IMR-90 (cell line): ENCODE results near the gene MCMBP. TPM values are rescaled to one million over a fixed set of nuclear protein-coding genes. Genes with fewer than 3 reads are reported as not detected.

ENCODE experiments used
- ATAC-seq: fragments of 200-7000 bp; cut with Tn5 transposase; 2 replicates; pipeline ENCODE4 v1.9.1; 2020; ENCODE audit warnings: low read depth, mild to moderate bottlenecking, moderate library complexity
- BruUV-seq: library from RNA; stranded (reverse); fragments of 400-500 nt; replicated peaks from 2 replicates; lab custom pipeline; 2021; lab: Mats Ljungman, UMichigan
- CTCF ChIA-PET: fragments of 300-600 bp; formaldehyde crosslinking; extraction: SDS; loops from one replicate; lab custom pipeline; 2021; ENCODE audit warnings: antibody characterized with exemption; lab: Yijun Ruan, JAX
- POLR2A ChIA-PET: fragments of 300-600 bp; sonication (Branson Sonifier 250); formaldehyde crosslinking; loops from one replicate; lab custom pipeline; 2022; ENCODE audit warnings: antibody characterized with exemption; ENCODE audit not compliant: unreplicated experiment; lab: Charles Lee
- DNase-seq: peaks from one replicate; pipeline ENCODE4 v3.0.0; 2013
- H2AFZ ChIP-seq: replicated peaks from 2 replicates; pipeline ENCODE3; 2013; ENCODE audit warnings: low read length, mild to moderate bottlenecking; ENCODE audit not compliant: poor library complexity
- H2AK5ac ChIP-seq: 2 replicates; pipeline ENCODE4 v1.6.1; 2013; ENCODE audit warnings: low read depth, low read length, inconsistent platforms
- H2AK9ac ChIP-seq: replicated peaks from 2 replicates; pipeline ENCODE3; 2013; ENCODE audit warnings: mild to moderate bottlenecking, low read depth, low read length, moderate library complexity; ENCODE audit not compliant: poor library complexity
- H2BK120ac ChIP-seq: 2 replicates; pipeline ENCODE4 v1.6.1; 2013; ENCODE audit warnings: low read depth, low read length, inconsistent platforms
- H2BK15ac ChIP-seq: 3 replicates; pipeline ENCODE4 v1.6.1; 2013; ENCODE audit warnings: low read depth, low read length, inconsistent platforms
- H2BK20ac ChIP-seq: 2 replicates; pipeline ENCODE4 v1.6.1; 2013; ENCODE audit warnings: low read depth, mild to moderate bottlenecking, inconsistent platforms, low read length, moderate library complexity
- H2BK5ac ChIP-seq: 2 replicates; pipeline ENCODE4 v1.6.1; 2013; ENCODE audit warnings: mild to moderate bottlenecking, low read depth, low read length, inconsistent platforms; ENCODE audit not compliant: poor library complexity, severe bottlenecking
- H3K14ac ChIP-seq: replicated peaks from 2 replicates; pipeline ENCODE4 v1.6.1; 2013; ENCODE audit warnings: low read depth, low read length, inconsistent platforms
- H3K18ac ChIP-seq: 2 replicates; pipeline ENCODE4 v1.6.1; 2013; ENCODE audit warnings: low read depth, low read length, control low read depth
- H3K23ac ChIP-seq: 2 replicates; pipeline ENCODE4 v1.6.1; 2013; ENCODE audit warnings: low read depth, low read length, inconsistent platforms
- H3K27ac ChIP-seq: 2 replicates; pipeline ENCODE4 v1.5.1; 2013; ENCODE audit warnings: mild to moderate bottlenecking, control low read depth, low read length; ENCODE audit not compliant: insufficient read depth
- H3K27me3 ChIP-seq: 2 replicates; pipeline ENCODE4 v1.6.1; 2013; ENCODE audit warnings: low read length; ENCODE audit not compliant: control insufficient read depth, insufficient read depth
- H3K36me3 ChIP-seq: 2 replicates; pipeline ENCODE4 v1.6.1; 2013; ENCODE audit warnings: low read length, mixed read lengths; ENCODE audit not compliant: control insufficient read depth, insufficient read depth
- H3K4ac ChIP-seq: 2 replicates; pipeline ENCODE4 v1.6.1; 2013; ENCODE audit warnings: low read depth, low read length, inconsistent platforms
- H3K4me1 ChIP-seq: 2 replicates; pipeline ENCODE4 v1.6.1; 2013; ENCODE audit warnings: low read length, mixed read lengths; ENCODE audit not compliant: control insufficient read depth, insufficient read depth
- H3K4me2 ChIP-seq: 2 replicates; pipeline ENCODE4 v1.6.1; 2013; ENCODE audit warnings: low read depth, mild to moderate bottlenecking, control low read depth, low read length, moderate library complexity
- H3K4me3 ChIP-seq: 2 replicates; pipeline ENCODE4 v1.5.1; 2013; ENCODE audit warnings: low read depth, mild to moderate bottlenecking, control low read depth, low read length, moderate library complexity; ENCODE audit not compliant: insufficient read depth
- H3K56ac ChIP-seq: 2 replicates; pipeline ENCODE4 v1.6.1; 2013; ENCODE audit warnings: low read length, inconsistent platforms; ENCODE audit not compliant: insufficient read depth; ENCODE audit errors: extremely low read depth
- H3K79me1 ChIP-seq, 2 experiments: 2 replicates each; pipeline ENCODE4 v1.6.1; 2013; ENCODE audit warnings: low read length in 2 of 2, inconsistent platforms in 1 of 2, low read depth in 1 of 2
- H3K9ac ChIP-seq: 2 replicates; pipeline ENCODE4 v1.6.1; 2013; ENCODE audit warnings: low read depth, low read length, control low read depth
- H3K9me1 ChIP-seq: 2 replicates; pipeline ENCODE4 v1.6.1; 2013; ENCODE audit warnings: low read length, inconsistent platforms; ENCODE audit not compliant: insufficient read depth
- H3K9me3 ChIP-seq: 2 replicates; pipeline ENCODE4 v1.6.1; 2013; ENCODE audit warnings: low read length; ENCODE audit not compliant: control insufficient read depth, insufficient read depth
- H4K20me1 ChIP-seq: 2 replicates; pipeline ENCODE4 v1.6.1; 2013; ENCODE audit warnings: low read length, inconsistent platforms; ENCODE audit not compliant: insufficient read depth
- H4K5ac ChIP-seq: 2 replicates; pipeline ENCODE4 v1.6.1; 2013; ENCODE audit warnings: mild to moderate bottlenecking, low read depth, low read length, control low read depth
- H4K8ac ChIP-seq, 2 experiments: 2 replicates each; pipeline ENCODE4 v1.6.1; 2013; ENCODE audit warnings: low read depth in 2 of 2, low read length in 2 of 2, control low read depth in 1 of 2, inconsistent platforms in 1 of 2
- H4K91ac ChIP-seq: 2 replicates; pipeline ENCODE4 v1.6.1; 2013; ENCODE audit warnings: low read depth, low read length, inconsistent platforms; ENCODE audit not compliant: insufficient read depth
- BHLHE40 ChIP-seq: fragments of 150-350 bp; IDR thresholded peaks from 2 replicates; pipeline ENCODE4 v1.6.1; 2016; ENCODE audit warnings: mild to moderate bottlenecking, low read depth, low read length
- CEBPB ChIP-seq: IDR thresholded peaks from 2 replicates; pipeline ENCODE4 v1.6.1; 2012; ENCODE audit warnings: low read depth, low read length, improper control_type of control experiment
- CHD1 ChIP-seq: IDR thresholded peaks from 2 replicates; pipeline ENCODE4 v1.6.1; 2012; ENCODE audit warnings: low read depth, low read length, improper control_type of control experiment
- FOS ChIP-seq: fragments of 150-350 bp; IDR thresholded peaks from 2 replicates; pipeline ENCODE4 v1.6.1; 2016; ENCODE audit warnings: low read depth, low read length
- MAFK ChIP-seq: IDR thresholded peaks from 2 replicates; pipeline ENCODE4 v1.6.1; 2012; ENCODE audit warnings: low read depth, low read length, improper control_type of control experiment
- MAZ ChIP-seq: IDR thresholded peaks from 2 replicates; pipeline ENCODE4 v1.6.1; 2012; ENCODE audit warnings: low read depth, mild to moderate bottlenecking, low read length, improper control_type of control experiment, moderate library complexity, borderline replicate concordance
- MXI1 ChIP-seq: IDR thresholded peaks from 2 replicates; pipeline ENCODE4 v1.6.1; 2012; ENCODE audit warnings: low read depth, mild to moderate bottlenecking, low read length, moderate library complexity, borderline replicate concordance
- NFE2L2 ChIP-seq: fragments of 150-350 bp; IDR thresholded peaks from 2 replicates; pipeline ENCODE4 v1.6.1; 2016; ENCODE audit warnings: low read depth, mild to moderate bottlenecking, low read length
- POLR2A ChIP-seq: IDR thresholded peaks from 2 replicates; pipeline ENCODE4 v1.6.1; 2012; ENCODE audit warnings: mild to moderate bottlenecking, low read depth, low read length
- RAD21 ChIP-seq: IDR thresholded peaks from 2 replicates; pipeline ENCODE4 v1.6.1; 2012; ENCODE audit warnings: low read length, improper control_type of control experiment
- RCOR1 ChIP-seq: IDR thresholded peaks from 2 replicates; pipeline ENCODE4 v1.6.1; 2012; ENCODE audit warnings: mild to moderate bottlenecking, low read length, improper control_type of control experiment; ENCODE audit not compliant: insufficient replicate concordance
- RFX5 ChIP-seq: IDR thresholded peaks from 2 replicates; pipeline ENCODE4 v1.8.0; 2012; ENCODE audit warnings: low read depth, mild to moderate bottlenecking, low read length, moderate library complexity
- SMC3 ChIP-seq: fragments of 150-350 bp; IDR thresholded peaks from 2 replicates; pipeline ENCODE4 v1.6.1; 2016; ENCODE audit warnings: low read depth, mild to moderate bottlenecking, antibody characterized with exemption, low read length, moderate library complexity
- dilution Hi-C: fragments of 300-500 bp; cut with HindIII; formaldehyde crosslinking; loops from one replicate; pipeline ENCODE4 v1.14.3; 2018; ENCODE audit warnings: low sequenced_read_pairs; ENCODE audit not compliant: unreplicated experiment
- in situ Hi-C: fragments of 300-500 bp; cut with MboI; formaldehyde crosslinking; loops from 3 replicates; pipeline ENCODE4 v1.14.3; 2019; ENCODE audit warnings: low sequenced_read_pairs, inconsistent platforms, mixed read lengths
- intact Hi-C: fragments of 100-400 bp; cut with micrococcal nuclease; formaldehyde crosslinking; loops from 2 replicates; pipeline ENCODE4 v1.10.0; 2022
- polyA plus RNA-seq, 3 experiments: library from polyadenylated mRNA; depleted of rRNA; stranded (reverse); fragments of >200 nt; gene quantifications; 2 replicates each; pipeline ENCODE4 v1.2.3, GENCODE V29; 2012; ENCODE audit warnings: low replicate concordance in 1 of 3
- total RNA-seq: library from RNA; depleted of rRNA; stranded (reverse); fragments of >200 nt; gene quantifications from 2 replicates; pipeline ENCODE4 v1.2.3, GENCODE V29; 2012
- TF ChIP-seq, protein P1 (sequence below): fragments of 150-350 bp; IDR thresholded peaks from 2 replicates; pipeline ENCODE4 v1.6.1; 2017; ENCODE audit warnings: mild to moderate bottlenecking, antibody characterized with exemption, low read length, low read depth
- TF ChIP-seq, protein P2 (sequence below): fragments of 150-350 bp; IDR thresholded peaks from 2 replicates; pipeline ENCODE4 v1.6.1; 2016; ENCODE audit warnings: low read depth, mild to moderate bottlenecking, low read length, moderate library complexity, borderline replicate concordance
- TF ChIP-seq, protein P3 (sequence below): conservative IDR thresholded peaks from 2 replicates; pipeline ENCODE4 v1.5.1; 2012; ENCODE audit warnings: mild to moderate bottlenecking, low read depth, low read length, improper control_type of control experiment

Gene MCMBP
- total and polyA plus RNA-seq, 2 of the 4 experiments (the other 2 are of a cell fraction), result 39.0 to 59.9 TPM

DNA sequence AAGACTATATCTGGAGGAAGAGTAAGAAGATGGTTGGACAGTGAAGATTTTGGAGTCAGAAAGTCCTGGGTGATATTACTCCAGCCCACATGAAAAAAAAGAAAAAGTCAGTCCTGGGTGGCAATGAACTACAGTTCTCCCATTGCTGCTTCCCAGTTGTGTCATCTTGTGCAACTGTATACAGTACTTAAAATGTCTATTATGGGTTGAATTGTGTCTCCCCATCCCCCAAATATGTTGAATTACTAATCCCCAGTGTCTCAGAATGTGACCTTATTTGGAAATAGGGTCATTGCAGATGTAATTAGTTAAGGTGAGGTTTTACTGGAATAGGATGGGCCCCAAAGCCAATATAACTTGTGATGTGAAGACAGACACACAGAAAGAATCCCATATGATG, 35.5 kb upstream of the MCMBP start:
- H3K9me1 ChIP-seq, result no peaks in the 10 kb centered on the region
- H2AFZ ChIP-seq, result no peak overlapping the region
- H3K23ac ChIP-seq, result no peak overlapping the region
- no peak overlapping the region for H4K8ac ChIP-seq
- ATAC-seq, result no peak
- no TSS peak for BruUV-seq
- in situ Hi-C loops, result no loop called here
- no peaks in the 10 kb centered on the region for H3K9me3 ChIP-seq
- H2BK15ac ChIP-seq, result no peak overlapping the region
- peak overlapping the region; percentile 1; the same call in 1 of the 2 replicates for H4K5ac ChIP-seq
- no peaks in the 10 kb centered on the region for H3K4me1 ChIP-seq
- ChIA-PET POLR2A (no interaction called here), CTCF (no interaction called here)
- no peak overlapping the region for H3K56ac ChIP-seq
- no peak overlapping the region for H2BK5ac ChIP-seq
- no peak overlapping the region for H3K4me2 ChIP-seq
- TF ChIP-seq FOS, result no peak
- TF ChIP-seq, protein P1, sequence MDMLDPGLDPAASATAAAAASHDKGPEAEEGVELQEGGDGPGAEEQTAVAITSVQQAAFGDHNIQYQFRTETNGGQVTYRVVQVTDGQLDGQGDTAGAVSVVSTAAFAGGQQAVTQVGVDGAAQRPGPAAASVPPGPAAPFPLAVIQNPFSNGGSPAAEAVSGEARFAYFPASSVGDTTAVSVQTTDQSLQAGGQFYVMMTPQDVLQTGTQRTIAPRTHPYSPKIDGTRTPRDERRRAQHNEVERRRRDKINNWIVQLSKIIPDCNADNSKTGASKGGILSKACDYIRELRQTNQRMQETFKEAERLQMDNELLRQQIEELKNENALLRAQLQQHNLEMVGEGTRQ, result no peak
- TF ChIP-seq POLR2A, result no peak
- no peak for TF ChIP-seq NFE2L2
- no peak for TF ChIP-seq RCOR1
- TF ChIP-seq MXI1, result no peak
- TF ChIP-seq, protein P2, sequence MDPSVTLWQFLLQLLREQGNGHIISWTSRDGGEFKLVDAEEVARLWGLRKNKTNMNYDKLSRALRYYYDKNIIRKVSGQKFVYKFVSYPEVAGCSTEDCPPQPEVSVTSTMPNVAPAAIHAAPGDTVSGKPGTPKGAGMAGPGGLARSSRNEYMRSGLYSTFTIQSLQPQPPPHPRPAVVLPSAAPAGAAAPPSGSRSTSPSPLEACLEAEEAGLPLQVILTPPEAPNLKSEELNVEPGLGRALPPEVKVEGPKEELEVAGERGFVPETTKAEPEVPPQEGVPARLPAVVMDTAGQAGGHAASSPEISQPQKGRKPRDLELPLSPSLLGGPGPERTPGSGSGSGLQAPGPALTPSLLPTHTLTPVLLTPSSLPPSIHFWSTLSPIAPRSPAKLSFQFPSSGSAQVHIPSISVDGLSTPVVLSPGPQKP, result no peak
- no peak for TF ChIP-seq BHLHE40
- TF ChIP-seq CEBPB, result no peak
- no peak for TF ChIP-seq SMC3
- TF ChIP-seq, protein P3, sequence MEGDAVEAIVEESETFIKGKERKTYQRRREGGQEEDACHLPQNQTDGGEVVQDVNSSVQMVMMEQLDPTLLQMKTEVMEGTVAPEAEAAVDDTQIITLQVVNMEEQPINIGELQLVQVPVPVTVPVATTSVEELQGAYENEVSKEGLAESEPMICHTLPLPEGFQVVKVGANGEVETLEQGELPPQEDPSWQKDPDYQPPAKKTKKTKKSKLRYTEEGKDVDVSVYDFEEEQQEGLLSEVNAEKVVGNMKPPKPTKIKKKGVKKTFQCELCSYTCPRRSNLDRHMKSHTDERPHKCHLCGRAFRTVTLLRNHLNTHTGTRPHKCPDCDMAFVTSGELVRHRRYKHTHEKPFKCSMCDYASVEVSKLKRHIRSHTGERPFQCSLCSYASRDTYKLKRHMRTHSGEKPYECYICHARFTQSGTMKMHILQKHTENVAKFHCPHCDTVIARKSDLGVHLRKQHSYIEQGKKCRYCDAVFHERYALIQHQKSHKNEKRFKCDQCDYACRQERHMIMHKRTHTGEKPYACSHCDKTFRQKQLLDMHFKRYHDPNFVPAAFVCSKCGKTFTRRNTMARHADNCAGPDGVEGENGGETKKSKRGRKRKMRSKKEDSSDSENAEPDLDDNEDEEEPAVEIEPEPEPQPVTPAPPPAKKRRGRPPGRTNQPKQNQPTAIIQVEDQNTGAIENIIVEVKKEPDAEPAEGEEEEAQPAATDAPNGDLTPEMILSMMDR, result no peak
- no peak for TF ChIP-seq RFX5
- TF ChIP-seq CHD1, result no peak
- no peak for TF ChIP-seq MAFK
- no peak for TF ChIP-seq MAZ
- TF ChIP-seq RAD21, result no peak
- H4K91ac ChIP-seq, result no peak overlapping the region
- no peak overlapping the region for H3K27ac ChIP-seq
- no peak overlapping the region for H2AK5ac ChIP-seq
- H3K9ac ChIP-seq, result no peak overlapping the region
- dilution Hi-C loops, result no loop called here
- no peak overlapping the region for H2BK120ac ChIP-seq
- no peak overlapping the region for H2BK20ac ChIP-seq
- H3K4me3 ChIP-seq, result no peak overlapping the region
- H4K20me1 ChIP-seq, result peaks cover 3% of the 10 kb centered on the region
- no peaks in the 10 kb centered on the region for H3K27me3 ChIP-seq
- H3K14ac ChIP-seq, result no peak overlapping the region
- DNase-seq, result no peak
- peaks cover 13 to 14% of the 10 kb centered on the region in 2 experiments for H3K79me1 ChIP-seq
- no peak overlapping the region for H3K4ac ChIP-seq
- H3K36me3 ChIP-seq, result peaks cover 49% of the 10 kb centered on the region
- no peak overlapping the region for H3K18ac ChIP-seq
- intact Hi-C loops, result no loop called here
- no peak overlapping the region for H2AK9ac ChIP-seq
